NCI-H2029 (cell line): ENCODE measurements around the gene PKLR.
"Not testable (repeated sequence)": the region's sequence is repeated elsewhere in the genome, so short reads cannot be mapped to it uniquely, and the experiment has no call there.

Source experiments
- DNase-seq: peaks from one replicate; lab custom pipeline; 2025; lab: John Stamatoyannopoulos, UW

The PKLR gene

GRCh38 chr1:155254714-155255242, 46.5 kb downstream of the PKLR start:
- no peak for DNase-seq

- no peak for DNase-seq
Observed at GRCh38 chr1:155254228-155254713, 47.0 kb downstream of the PKLR start.

GRCh38 chr1:155253797-155254196, 47.4 kb downstream of the PKLR start:
- DNase-seq, result no peak

GRCh38 chr1:155253208-155253607, 48.0 kb downstream of the PKLR start:
- no peak for DNase-seq

GRCh38 chr1:155251566-155251965, 49.7 kb downstream of the PKLR start:
- no peak for DNase-seq

GRCh38 chr1:155250633-155251449, 50.4 kb downstream of the PKLR start:
- DNase-seq, result peak; percentile 84

- DNase-seq, result no peak
Observed at GRCh38 chr1:155250246-155250632, 51.0 kb downstream of the PKLR start.

- DNase-seq, result no peak
Observed at GRCh38 chr1:155247667-155248553, 53.3 kb downstream of the PKLR start.

- DNase-seq, result not testable (repeated sequence)
Observed at GRCh38 chr1:155246796-155247195, 54.4 kb downstream of the PKLR start.

- no peak for DNase-seq
Observed at GRCh38 chr1:155245163-155245524, 56.1 kb downstream of the PKLR start.

- DNase-seq, result peak; percentile 97
Observed at GRCh38 chr1:155244368-155245162, 56.7 kb downstream of the PKLR start.

- DNase-seq, result no peak
Observed at GRCh38 chr1:155242805-155243358, 58.4 kb downstream of the PKLR start.

GRCh38 chr1:155241841-155242264, 59.4 kb downstream of the PKLR start:
- DNase-seq, result no peak

GRCh38 chr1:155241069-155241679, 60.1 kb downstream of the PKLR start:
- peak; percentile 86 for DNase-seq
